ENCODE results near the gene ANAPC16.
"Not testable (repeated sequence)": the region's sequence is repeated elsewhere in the genome, so short reads cannot be mapped to it uniquely, and the experiment has no call there.

The ANAPC16 gene

DNA sequence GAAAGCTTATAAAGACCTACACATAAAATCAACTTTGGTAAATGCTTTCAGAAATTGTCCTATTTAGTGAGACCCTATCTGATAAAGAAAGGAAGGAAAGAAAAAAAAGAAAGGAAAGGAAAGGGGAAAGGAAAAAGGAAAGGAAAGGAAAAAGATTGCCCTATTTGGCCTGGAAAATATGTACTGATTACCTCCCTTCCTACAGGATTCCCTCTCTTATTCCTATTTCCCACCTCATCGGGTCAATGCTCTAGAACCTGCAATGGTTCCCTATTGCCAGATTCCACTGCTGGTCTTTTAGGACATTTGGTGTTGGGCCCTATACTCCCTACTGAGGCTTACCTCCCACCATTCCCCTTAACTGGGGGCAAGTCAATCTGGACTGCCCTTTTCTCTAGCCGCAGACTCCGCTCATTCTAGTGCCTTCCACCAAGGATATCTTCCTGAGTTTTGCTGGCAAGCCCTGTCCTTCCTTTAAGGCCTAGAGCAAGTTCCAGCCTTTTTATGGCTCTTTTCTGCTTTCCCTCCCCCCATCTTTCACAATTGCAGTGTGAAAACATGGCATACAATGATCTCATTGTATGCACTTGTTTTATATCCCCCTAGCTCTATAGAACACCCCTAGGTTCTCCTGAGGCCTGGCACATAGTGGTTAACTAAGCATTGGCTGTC is 62.3 kb downstream of the ANAPC16 start:
- no peak overlapping the region for H3K4me3 ChIP-seq (replicated peaks in 1 of 2; ENCODE audit: low read depth in 2 of 2, low read length in 2 of 2)
- TF ChIP-seq, protein P1, sequence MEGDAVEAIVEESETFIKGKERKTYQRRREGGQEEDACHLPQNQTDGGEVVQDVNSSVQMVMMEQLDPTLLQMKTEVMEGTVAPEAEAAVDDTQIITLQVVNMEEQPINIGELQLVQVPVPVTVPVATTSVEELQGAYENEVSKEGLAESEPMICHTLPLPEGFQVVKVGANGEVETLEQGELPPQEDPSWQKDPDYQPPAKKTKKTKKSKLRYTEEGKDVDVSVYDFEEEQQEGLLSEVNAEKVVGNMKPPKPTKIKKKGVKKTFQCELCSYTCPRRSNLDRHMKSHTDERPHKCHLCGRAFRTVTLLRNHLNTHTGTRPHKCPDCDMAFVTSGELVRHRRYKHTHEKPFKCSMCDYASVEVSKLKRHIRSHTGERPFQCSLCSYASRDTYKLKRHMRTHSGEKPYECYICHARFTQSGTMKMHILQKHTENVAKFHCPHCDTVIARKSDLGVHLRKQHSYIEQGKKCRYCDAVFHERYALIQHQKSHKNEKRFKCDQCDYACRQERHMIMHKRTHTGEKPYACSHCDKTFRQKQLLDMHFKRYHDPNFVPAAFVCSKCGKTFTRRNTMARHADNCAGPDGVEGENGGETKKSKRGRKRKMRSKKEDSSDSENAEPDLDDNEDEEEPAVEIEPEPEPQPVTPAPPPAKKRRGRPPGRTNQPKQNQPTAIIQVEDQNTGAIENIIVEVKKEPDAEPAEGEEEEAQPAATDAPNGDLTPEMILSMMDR (IDR thresholded peaks at IDR 0.05; ENCODE audit: low read depth, low read length): no peak
- peak in 1 of 2 donors; percentile 45 for DNase-seq (ENCODE audit: low read depth in 2 of 2)

DNA sequence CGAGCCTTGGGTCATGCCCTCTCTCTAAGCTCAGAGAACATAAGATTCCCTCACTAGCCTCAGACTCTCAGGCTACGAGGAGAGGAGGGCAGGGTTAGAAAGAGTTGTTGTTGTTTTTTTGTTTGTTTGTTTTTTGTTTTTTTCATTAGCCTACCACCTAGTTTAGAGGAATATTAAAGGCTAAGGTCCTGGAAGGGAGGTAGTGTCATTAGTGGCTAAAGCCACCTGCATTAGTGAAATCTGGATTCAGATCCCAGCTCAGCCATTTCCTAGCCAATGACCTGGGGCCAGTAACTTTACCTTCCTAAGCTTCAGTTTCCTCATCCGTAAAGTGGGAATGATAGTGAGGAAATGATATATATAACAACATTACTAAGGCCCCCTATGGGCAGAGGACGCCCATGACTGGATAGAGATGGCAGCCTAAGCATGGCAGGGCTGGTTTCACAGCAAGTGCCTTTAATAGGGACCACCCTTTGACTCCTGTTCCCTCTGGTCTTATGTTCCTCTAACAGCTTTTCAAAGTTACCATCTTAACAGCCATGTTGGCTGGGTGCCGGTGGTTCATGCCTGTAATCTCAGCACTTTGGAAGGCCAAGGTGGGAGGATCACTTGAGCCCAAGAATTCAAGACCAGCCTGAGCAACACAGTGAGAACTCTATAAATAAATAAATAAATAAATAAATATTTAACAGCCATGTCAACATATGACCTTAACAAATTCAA is 63.0 kb downstream of the ANAPC16 start:
- no peak for DNase-seq (ENCODE audit: low read depth in 2 of 2)
- no peak overlapping the region for H3K4me3 ChIP-seq (replicated peaks in 1 of 2; ENCODE audit: low read depth in 2 of 2, low read length in 2 of 2)
- TF ChIP-seq, protein P1 (IDR thresholded peaks at IDR 0.05; ENCODE audit: low read depth, low read length): peak; percentile 8

DNA sequence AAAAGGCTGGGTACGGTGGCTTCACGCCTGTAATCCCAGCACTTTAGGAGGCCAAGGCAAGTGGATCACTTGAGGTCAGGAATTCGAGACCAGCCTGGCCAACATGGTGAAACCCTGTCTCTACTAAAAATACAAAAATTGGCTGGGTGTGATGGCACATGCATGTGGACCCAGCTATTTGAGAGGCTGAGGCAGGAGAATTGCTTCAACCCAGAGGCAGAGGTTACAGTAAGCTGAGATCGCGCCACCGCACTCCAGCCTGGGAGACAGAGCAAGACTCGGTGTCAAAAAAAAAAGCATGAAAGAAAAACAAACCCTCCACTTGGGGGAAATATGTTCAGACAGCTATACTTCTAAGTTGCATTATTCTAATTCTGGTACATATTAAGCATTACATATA is 63.8 kb downstream of the ANAPC16 start:
- not testable (repeated sequence) for DNase-seq (ENCODE audit: low read depth in 2 of 2); H3K4me3 ChIP-seq (replicated peaks in 1 of 2; ENCODE audit: low read depth in 2 of 2, low read length in 2 of 2)

DNA sequence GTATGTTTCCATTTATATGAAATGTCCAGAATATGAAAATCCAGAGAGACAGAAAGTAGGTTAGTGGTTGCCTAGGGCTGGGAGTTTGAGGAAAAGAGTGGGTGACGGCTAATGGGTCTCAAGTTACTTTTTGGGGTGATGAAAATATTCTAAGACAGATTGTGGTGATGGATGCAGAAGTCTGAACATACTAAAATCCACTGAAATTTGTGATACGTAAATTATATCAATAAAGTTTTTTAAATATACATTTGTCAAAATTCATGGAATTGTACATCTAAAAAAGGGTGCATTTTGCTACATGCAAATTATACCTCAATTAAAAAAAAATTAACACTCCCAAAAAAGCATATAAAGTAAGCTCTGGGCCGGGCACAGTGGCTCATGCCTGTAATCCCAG is 67.3 kb downstream of the ANAPC16 start:
- TF ChIP-seq, protein P1 (IDR thresholded peaks at IDR 0.05; ENCODE audit: low read depth, low read length): no peak
- DNase-seq (ENCODE audit: low read depth in 2 of 2): no peak
- no peak overlapping the region for H3K4me3 ChIP-seq (replicated peaks in 1 of 2; ENCODE audit: low read depth in 2 of 2, low read length in 2 of 2)
